A549 (cell line): ENCODE measurements around the gene F10. TPM values are rescaled to one million over a fixed set of nuclear protein-coding genes. Genes with fewer than 3 reads are reported as not detected.

Experiments
- ATAC-seq, 2 experiments: fragments of 200-7000 bp in 1 of 2; fragments of >200 bp in 1 of 2; cut with Nextera tagmentation in 1 of 2; cut with Tn5 transposase in 1 of 2; 3 replicates each; pipeline versions ENCODE4 v1.8.0 to v1.9.1; 2018 to 2020; ENCODE audit warnings: mild to moderate bottlenecking in 1 of 2, moderate library complexity in 1 of 2
- CTCF ChIA-PET: fragments of 300-600 bp; sonication (Branson Sonifier 250); formaldehyde crosslinking; extraction: SDS; loops from one replicate; lab custom pipeline; 2021; ENCODE audit warnings: antibody characterized with exemption, inconsistent platforms; lab: Yijun Ruan, JAX
- POLR2A ChIA-PET: fragments of 350-600 bp; formaldehyde crosslinking; extraction: SDS; loops from one replicate; lab custom pipeline; 2021; ENCODE audit warnings: antibody characterized with exemption, inconsistent platforms; lab: Yijun Ruan, JAX
- DNase-seq, 2 experiments: peaks; one replicate each; pipeline versions ENCODE4 v3.0.0 to v3.0.0-alpha.2; 2011 to 2016; ENCODE audit warnings: low read depth in 1 of 2, low spot score in 1 of 2
- FAIRE-seq: peaks from 2 replicates; lab custom pipeline; 2011; peaks lifted over from hg19 to GRCh38; lab: Jason Lieb, UNC
- H3K27ac ChIP-seq, 2 experiments: fragments of >200 bp; sonication (Bioruptor Twin); formaldehyde crosslinking; 3 replicates each; pipeline ENCODE4 v1.5.1; 2016 to 2017
- H3K4me1 ChIP-seq: fragments of >200 bp; sonication (Bioruptor Twin); formaldehyde crosslinking; 3 replicates; pipeline ENCODE4 v1.6.1; 2016
- H3K4me2 ChIP-seq: fragments of >200 bp; sonication (Bioruptor Twin); formaldehyde crosslinking; 3 replicates; pipeline ENCODE4 v1.6.1; 2016
- H3K4me3 ChIP-seq: fragments of >200 bp; sonication (Bioruptor Twin); formaldehyde crosslinking; 3 replicates; pipeline ENCODE4 v1.5.1; 2016
- H3K9me3 ChIP-seq: fragments of >200 bp; sonication (Bioruptor Twin); formaldehyde crosslinking; 3 replicates; pipeline ENCODE4 v1.6.1; 2016
- CBX2 ChIP-seq: fragments of 200-600 bp; sonication (generic); IDR thresholded peaks from 2 replicates; pipeline ENCODE4 v1.6.1; 2016; ENCODE audit warnings: low read depth, mild to moderate bottlenecking, borderline replicate concordance
- CBX8 ChIP-seq: fragments of 200-600 bp; sonication (generic); IDR thresholded peaks from 2 replicates; pipeline ENCODE4 v1.6.1; 2016
- EHMT2 ChIP-seq: fragments of 200-600 bp; sonication (generic); IDR thresholded peaks from 2 replicates; pipeline ENCODE4 v1.6.1; 2016; ENCODE audit warnings: antibody characterized with exemption, low read depth, mild to moderate bottlenecking, moderate library complexity
- ESRRA ChIP-seq: fragments of 150-350 bp; IDR thresholded peaks from 2 replicates; pipeline ENCODE4 v1.6.1; 2014; ENCODE audit warnings: mild to moderate bottlenecking, low read length, borderline replicate concordance
- HOXB13 ChIP-seq: fragments of 250-450 bp; sonication (Bioruptor Pico); IDR thresholded peaks from 2 replicates; pipeline ENCODE4 v1.5.0; 2020; ENCODE audit warnings: low read depth, mild to moderate bottlenecking, moderate library complexity
- KDM1A ChIP-seq: fragments of 200-600 bp; sonication (generic); IDR thresholded peaks from 2 replicates; pipeline ENCODE4 v1.6.1; 2016; ENCODE audit warnings: low read depth, mild to moderate bottlenecking
- MAZ ChIP-seq: fragments of 150-350 bp; IDR thresholded peaks from 2 replicates; pipeline ENCODE4 v1.6.1; 2014; ENCODE audit warnings: antibody characterized with exemption, low read depth, low read length, borderline replicate concordance
- MYC ChIP-seq: IDR thresholded peaks from 2 replicates; pipeline ENCODE4 v1.6.1; 2012; ENCODE audit warnings: mild to moderate bottlenecking, inconsistent platforms, low read length, improper control_type of control experiment, borderline replicate concordance
- NFE2L2 ChIP-seq: fragments of 150-350 bp; conservative IDR thresholded peaks from 2 replicates; pipeline ENCODE4 v1.6.1; 2014; ENCODE audit warnings: low read length
- POLR2A ChIP-seq: IDR thresholded peaks from 2 replicates; pipeline ENCODE4 v1.6.1; 2012; ENCODE audit warnings: mild to moderate bottlenecking, low read length
- RAD21 ChIP-seq, 2 experiments: fragments of >200 bp in 1 of 2; sonication (Bioruptor Twin) in 1 of 2; formaldehyde crosslinking in 1 of 2; IDR thresholded peaks in 1 of 2; conservative IDR thresholded peaks in 1 of 2; 2 replicates in 1 of 2; 3 replicates in 1 of 2; pipeline ENCODE4 v1.6.1; 2012 to 2018; ENCODE audit warnings: inconsistent platforms in 1 of 2
- RARB ChIP-seq: fragments of 250-450 bp; sonication (Bioruptor Pico); IDR thresholded peaks from 2 replicates; pipeline ENCODE4 v1.8.0; 2021; ENCODE audit warnings: mild to moderate bottlenecking, moderate library complexity
- RCOR1 ChIP-seq: fragments of 150-350 bp; IDR thresholded peaks from 2 replicates; pipeline ENCODE4 v1.6.1; 2014; ENCODE audit warnings: antibody characterized with exemption, low read length, low read depth
- RNF2 ChIP-seq: fragments of 200-600 bp; sonication (generic); IDR thresholded peaks from 2 replicates; pipeline ENCODE4 v1.6.1; 2016; ENCODE audit warnings: low read depth, mild to moderate bottlenecking, antibody characterized with exemption, moderate library complexity, borderline replicate concordance
- SREBF2 ChIP-seq: fragments of 450-650 bp; IDR thresholded peaks from 2 replicates; pipeline ENCODE4 v1.6.1; 2014; ENCODE audit warnings: mild to moderate bottlenecking, moderate library complexity
- TP53 ChIP-seq: fragments of 250-450 bp; sonication (Bioruptor Pico); IDR thresholded peaks from 2 replicates; pipeline ENCODE4 v1.5.0; 2021; ENCODE audit warnings: mild to moderate bottlenecking, moderate library complexity
- WGBS: methylation state at CpG from one replicate; pipeline ENCODE4 v1.1.6; 2017; ENCODE audit errors: missing lambda C conversion rate; 5-methylcytosine and 5-hydroxymethylcytosine counted together
- polyA plus RNA-seq, 4 experiments: library from polyadenylated mRNA; depleted of rRNA in 3 of 4; stranded (reverse); fragments of >200 nt; fragmentation: RNase III in 1 of 4; extraction: RNeasy Plus Mini Kit Qiagen cat#74134 plus additional on column Dnase treatment in 1 of 4; gene quantifications; 2 replicates in 3 of 4; 3 replicates in 1 of 4; pipeline ENCODE4 v1.2.3, GENCODE V29; 2011 to 2017
- TF ChIP-seq, protein P1 (sequence below): fragments of >200 bp; sonication (Bioruptor Twin); formaldehyde crosslinking; IDR thresholded peaks from 2 replicates; pipeline ENCODE4 v1.6.1; 2016
- TF ChIP-seq, protein P2 (sequence below): fragments of 250-450 bp; sonication (Bioruptor Pico); IDR thresholded peaks from 2 replicates; pipeline ENCODE4 v1.5.0; 2020; ENCODE audit warnings: low read depth, mild to moderate bottlenecking, moderate library complexity
- TF ChIP-seq, protein P3 (sequence below): IDR thresholded peaks from 2 replicates; pipeline ENCODE4 v1.6.1; 2012
- TF ChIP-seq, protein P4 (sequence below): fragments of 450-650 bp; IDR thresholded peaks from 2 replicates; pipeline ENCODE4 v1.6.1; 2014; ENCODE audit warnings: antibody characterized with exemption
- TF ChIP-seq, protein P5 (sequence below): fragments of 250-450 bp; sonication (Bioruptor Pico); IDR thresholded peaks from 2 replicates; pipeline ENCODE4 v1.5.0; 2021; ENCODE audit warnings: mild to moderate bottlenecking, moderate library complexity, borderline replicate concordance
- TF ChIP-seq, protein P6 (sequence below): fragments of >200 bp; sonication (Bioruptor Twin); formaldehyde crosslinking; IDR thresholded peaks from 3 replicates; pipeline ENCODE4 v1.5.1; 2016

F10 gene
- polyA plus RNA-seq, 2 of the 4 experiments (the other 2 are of a cell fraction), result 0.32 TPM; not detected in 1

DNA sequence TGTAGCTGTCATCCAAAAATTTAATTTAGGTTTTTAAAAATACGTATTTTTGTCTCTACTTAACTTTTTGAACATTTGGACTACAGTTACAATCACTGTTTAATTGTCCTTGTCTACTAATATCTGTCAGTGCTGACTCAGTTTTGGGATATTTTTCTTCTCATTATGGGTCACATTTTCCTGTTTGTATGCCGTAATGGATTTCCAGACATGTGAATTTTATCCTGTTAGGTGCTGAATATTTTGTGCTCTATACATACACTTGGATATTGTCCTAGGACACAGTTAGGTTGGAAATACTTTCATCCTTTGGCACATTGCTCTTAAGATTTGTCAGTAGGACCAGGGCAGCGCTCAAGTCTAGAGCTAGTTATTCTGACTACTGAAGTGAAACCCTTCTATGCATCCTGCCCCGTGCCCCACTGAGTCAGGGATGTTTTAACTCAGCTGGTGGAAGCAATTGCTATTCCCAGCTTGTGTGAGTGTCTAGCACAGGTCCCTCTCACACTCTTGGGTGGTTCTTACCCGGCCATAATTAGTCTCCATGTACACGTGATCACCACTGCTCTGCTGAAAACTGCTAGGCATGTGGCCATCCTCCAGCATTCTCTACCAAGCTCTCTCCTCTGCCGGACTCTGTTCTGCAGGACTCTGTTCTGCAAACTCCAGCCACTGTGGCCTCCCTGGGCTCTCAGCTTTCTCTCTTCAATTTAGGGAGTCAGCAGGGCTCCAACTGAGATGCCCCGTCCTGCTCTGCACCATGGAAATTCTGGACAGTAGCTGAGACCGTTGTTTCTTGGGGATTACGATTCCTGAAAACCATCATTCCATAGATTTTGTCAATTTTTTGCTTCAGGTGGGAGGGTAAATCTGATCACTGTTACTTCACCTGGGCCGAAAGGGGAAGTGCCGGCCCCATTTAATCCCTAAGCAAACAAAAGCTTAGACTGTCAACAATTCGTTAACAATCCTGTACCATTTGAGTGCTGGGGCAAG lies 47.0 kb downstream of the F10 start:
- ATAC-seq (no peak), DNase-seq (no peak), FAIRE-seq (no peak)
- Histone ChIP-seq H3K27ac (no peak overlapping the region), H3K9me3 (no peaks in the 10 kb centered on the region), H3K4me1 (no peaks in the 10 kb centered on the region), H3K4me3 (no peak overlapping the region), H3K4me2 (no peak overlapping the region)
- WGBS, result 90% methylated on average over 13 of the region's 13 CpGs
- no peak for TF ChIP-seq RNF2
- TF ChIP-seq POLR2A, result no peak
- no peak for TF ChIP-seq ESRRA
- no peak for TF ChIP-seq CBX8
- TF ChIP-seq KDM1A, result no peak
- TF ChIP-seq, protein P1, sequence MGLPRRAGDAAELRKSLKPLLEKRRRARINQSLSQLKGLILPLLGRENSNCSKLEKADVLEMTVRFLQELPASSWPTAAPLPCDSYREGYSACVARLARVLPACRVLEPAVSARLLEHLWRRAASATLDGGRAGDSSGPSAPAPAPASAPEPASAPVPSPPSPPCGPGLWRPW, result no peak
- TF ChIP-seq, protein P2, sequence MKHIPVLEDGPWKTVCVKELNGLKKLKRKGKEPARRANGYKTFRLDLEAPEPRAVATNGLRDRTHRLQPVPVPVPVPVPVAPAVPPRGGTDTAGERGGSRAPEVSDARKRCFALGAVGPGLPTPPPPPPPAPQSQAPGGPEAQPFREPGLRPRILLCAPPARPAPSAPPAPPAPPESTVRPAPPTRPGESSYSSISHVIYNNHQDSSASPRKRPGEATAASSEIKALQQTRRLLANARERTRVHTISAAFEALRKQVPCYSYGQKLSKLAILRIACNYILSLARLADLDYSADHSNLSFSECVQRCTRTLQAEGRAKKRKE (CRISPR knock-in tag), result no peak
- no peak for TF ChIP-seq RARB (CRISPR knock-in tag)
- TF ChIP-seq HOXB13 (CRISPR knock-in tag), result no peak
- TF ChIP-seq NFE2L2, result no peak
- TF ChIP-seq, protein P3, sequence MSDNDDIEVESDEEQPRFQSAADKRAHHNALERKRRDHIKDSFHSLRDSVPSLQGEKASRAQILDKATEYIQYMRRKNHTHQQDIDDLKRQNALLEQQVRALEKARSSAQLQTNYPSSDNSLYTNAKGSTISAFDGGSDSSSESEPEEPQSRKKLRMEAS, result no peak
- TF ChIP-seq MAZ, result no peak
- TF ChIP-seq, protein P4, sequence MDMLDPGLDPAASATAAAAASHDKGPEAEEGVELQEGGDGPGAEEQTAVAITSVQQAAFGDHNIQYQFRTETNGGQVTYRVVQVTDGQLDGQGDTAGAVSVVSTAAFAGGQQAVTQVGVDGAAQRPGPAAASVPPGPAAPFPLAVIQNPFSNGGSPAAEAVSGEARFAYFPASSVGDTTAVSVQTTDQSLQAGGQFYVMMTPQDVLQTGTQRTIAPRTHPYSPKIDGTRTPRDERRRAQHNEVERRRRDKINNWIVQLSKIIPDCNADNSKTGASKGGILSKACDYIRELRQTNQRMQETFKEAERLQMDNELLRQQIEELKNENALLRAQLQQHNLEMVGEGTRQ, result no peak
- no peak for TF ChIP-seq RAD21 (conservative IDR thresholded peaks at IDR 0.05 in 1 of 2, IDR thresholded peaks at IDR 0.05 in 1 of 2)
- ChIA-PET CTCF (interaction anchor here (1.1 to 1.2 kb wide), 2 partner anchors 12 to 13 kb away, joined by 3 read pairs; no protein-coding TSS in a partner anchor), POLR2A (no interaction called here)

DNA sequence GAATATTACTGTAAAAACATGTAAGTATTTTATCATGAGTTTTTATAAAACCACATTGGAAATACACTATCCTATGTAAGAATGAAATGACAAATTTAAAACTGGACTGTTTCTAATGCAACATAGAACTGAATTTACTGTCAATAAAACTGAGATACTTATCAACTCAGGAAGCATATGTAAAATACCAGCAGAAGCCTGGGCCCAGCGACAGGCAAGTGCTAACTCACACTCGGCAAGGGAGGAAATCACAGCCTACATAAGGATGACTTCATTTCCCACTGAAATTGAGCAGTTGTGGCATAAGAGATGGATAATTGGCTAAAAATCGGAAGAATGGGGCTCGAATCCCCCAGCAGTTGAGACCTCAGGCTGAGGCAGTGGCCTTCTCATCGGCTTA lies 47.9 kb downstream of the F10 start:
- no peak overlapping the region for H3K27ac ChIP-seq
- WGBS, result 89% methylated on average over 5 of the region's 5 CpGs
- no peaks in the 10 kb centered on the region for H3K9me3 ChIP-seq
- H3K4me1 ChIP-seq, result no peaks in the 10 kb centered on the region
- FAIRE-seq, result no peak
- POLR2A ChIA-PET, result no interaction called here
- TF ChIP-seq RCOR1 (no peak), RARB (CRISPR knock-in tag) (no peak), CBX8 (no peak), CBX2 (no peak), EHMT2 (no peak), SREBF2 (no peak), RAD21 (conservative IDR thresholded peaks at IDR 0.05 in 1 of 2, IDR thresholded peaks at IDR 0.05 in 1 of 2) (no peak), MYC (no peak), TP53 (no peak)
- TF ChIP-seq, protein P5, sequence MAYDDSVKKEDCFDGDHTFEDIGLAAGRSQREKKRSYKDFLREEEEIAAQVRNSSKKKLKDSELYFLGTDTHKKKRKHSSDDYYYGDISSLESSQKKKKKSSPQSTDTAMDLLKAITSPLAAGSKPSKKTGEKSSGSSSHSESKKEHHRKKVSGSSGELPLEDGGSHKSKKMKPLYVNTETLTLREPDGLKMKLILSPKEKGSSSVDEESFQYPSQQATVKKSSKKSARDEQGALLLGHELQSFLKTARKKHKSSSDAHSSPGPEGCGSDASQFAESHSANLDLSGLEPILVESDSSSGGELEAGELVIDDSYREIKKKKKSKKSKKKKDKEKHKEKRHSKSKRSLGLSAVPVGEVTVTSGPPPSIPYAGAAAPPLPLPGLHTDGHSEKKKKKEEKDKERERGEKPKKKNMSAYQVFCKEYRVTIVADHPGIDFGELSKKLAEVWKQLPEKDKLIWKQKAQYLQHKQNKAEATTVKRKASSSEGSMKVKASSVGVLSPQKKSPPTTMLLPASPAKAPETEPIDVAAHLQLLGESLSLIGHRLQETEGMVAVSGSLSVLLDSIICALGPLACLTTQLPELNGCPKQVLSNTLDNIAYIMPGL, result no peak
- TF ChIP-seq, protein P6, sequence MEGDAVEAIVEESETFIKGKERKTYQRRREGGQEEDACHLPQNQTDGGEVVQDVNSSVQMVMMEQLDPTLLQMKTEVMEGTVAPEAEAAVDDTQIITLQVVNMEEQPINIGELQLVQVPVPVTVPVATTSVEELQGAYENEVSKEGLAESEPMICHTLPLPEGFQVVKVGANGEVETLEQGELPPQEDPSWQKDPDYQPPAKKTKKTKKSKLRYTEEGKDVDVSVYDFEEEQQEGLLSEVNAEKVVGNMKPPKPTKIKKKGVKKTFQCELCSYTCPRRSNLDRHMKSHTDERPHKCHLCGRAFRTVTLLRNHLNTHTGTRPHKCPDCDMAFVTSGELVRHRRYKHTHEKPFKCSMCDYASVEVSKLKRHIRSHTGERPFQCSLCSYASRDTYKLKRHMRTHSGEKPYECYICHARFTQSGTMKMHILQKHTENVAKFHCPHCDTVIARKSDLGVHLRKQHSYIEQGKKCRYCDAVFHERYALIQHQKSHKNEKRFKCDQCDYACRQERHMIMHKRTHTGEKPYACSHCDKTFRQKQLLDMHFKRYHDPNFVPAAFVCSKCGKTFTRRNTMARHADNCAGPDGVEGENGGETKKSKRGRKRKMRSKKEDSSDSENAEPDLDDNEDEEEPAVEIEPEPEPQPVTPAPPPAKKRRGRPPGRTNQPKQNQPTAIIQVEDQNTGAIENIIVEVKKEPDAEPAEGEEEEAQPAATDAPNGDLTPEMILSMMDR, result no peak
- no peak overlapping the region for H3K4me2 ChIP-seq
- CTCF ChIA-PET, result interaction anchor here (1.1 kb wide), 1 partner anchor 11 kb away, joined by 3 read pairs; no protein-coding TSS in a partner anchor
- H3K4me3 ChIP-seq, result no peak overlapping the region
- ATAC-seq, result no peak
- DNase-seq, result no peak
